MM.1S (cell line): ENCODE results near the gene TOGARAM2.

Experiments used
- CTCF ChIP-seq: fragments of 300-600 bp; sonication (generic); IDR thresholded peaks from 2 replicates; pipeline ENCODE4 v1.5.1; 2016; ENCODE audit warnings: antibody characterized with exemption, low read length, mixed read lengths
- EZH2 ChIP-seq: fragments of 300-600 bp; sonication (generic); optimal IDR thresholded peaks from 2 replicates; pipeline ENCODE3; 2017; ENCODE audit warnings: low read depth, mild to moderate bottlenecking, antibody characterized with exemption, low read length, mixed read lengths
- EZH2phosphoT487 ChIP-seq: fragments of 300-600 bp; sonication (generic); IDR thresholded peaks from 2 replicates; pipeline ENCODE4 v1.6.1; 2018; ENCODE audit warnings: antibody characterized with exemption, low read length

DNA sequence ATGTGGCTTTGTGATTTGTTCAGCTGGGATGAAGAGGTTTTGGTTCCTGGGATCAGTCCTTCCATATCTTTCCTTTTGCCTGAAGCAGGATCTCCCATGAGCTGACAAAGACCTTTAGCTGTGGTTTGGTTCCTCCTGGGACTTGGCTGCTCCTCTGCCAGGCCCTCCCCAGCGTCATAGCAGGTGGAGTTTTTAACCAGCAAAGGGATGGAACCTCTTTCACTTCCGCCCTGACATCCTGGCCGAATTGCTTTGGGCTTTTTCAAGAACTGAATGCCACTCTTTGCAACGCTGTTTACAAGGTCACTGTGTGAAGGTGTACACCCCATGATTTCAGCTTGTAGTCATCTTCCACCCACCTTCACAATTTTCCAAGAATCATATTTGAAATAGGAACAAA is 92.8 kb downstream of the TOGARAM2 start:
- no peak for TF ChIP-seq CTCF
- no peak for TF ChIP-seq EZH2
- TF ChIP-seq EZH2phosphoT487: no peak
